ENCODE results near the gene FRAT1. TPM values are rescaled to one million over a fixed set of nuclear protein-coding genes. Genes with fewer than 3 reads are reported as not detected.
A peak's percentile ranks its signal among the peaks of the same experiment; 100 is the strongest.

FRAT1 gene
- total RNA-seq, 6 experiments from 2014 or later, result 3.5 to 8.5 (median 7.4) TPM

GRCh38 chr10:97323501-97323900 is 4.4 kb downstream of the FRAT1 start:
- intact Hi-C loops (cut with DNase I), result loop anchor here in 1 of 2 donors (10.0 kb wide), 1 partner anchor 49 kb away; no protein-coding TSS in a partner anchor
- Histone ChIP-seq H3K36me3 (no peaks in the 10 kb centered on the region), H3K27ac (peak overlapping the region in 1 of 3 donors; percentile 18), H3K27me3 (no peaks in the 10 kb centered on the region), H3K4me1 (peaks cover 0 to 36% (median 11%) of the 10 kb centered on the region in 4 donors), H3K9me3 (no peaks in the 10 kb centered on the region), H3K4me3 (no peak overlapping the region)
- WGBS (ENCODE audit: insufficient coverage, low coverage, low lambda C conversion rate, missing lambda C conversion rate), result 12% methylated on average over 3 of the region's 4 CpGs
- TF ChIP-seq POLR2A (IDR thresholded peaks at IDR 0.05) (no peak), CTCF (IDR thresholded peaks at IDR 0.05) (no peak)
- no peak for ATAC-seq
- DNase-seq, result no peak

- Histone ChIP-seq H3K4me1 (peaks cover 0 to 53% (median 16%) of the 10 kb centered on the region in 4 donors), H3K27me3 (no peaks in the 10 kb centered on the region), H3K9me3 (no peaks in the 10 kb centered on the region), H3K27ac (no peak overlapping the region), H3K36me3 (no peaks in the 10 kb centered on the region), H3K4me3 (no peak overlapping the region)
- ATAC-seq, result no peak
- intact Hi-C loops (cut with DNase I), result loop anchor here in 1 of 2 donors (10.0 kb wide), 1 partner anchor 51 kb away; no protein-coding TSS in a partner anchor
- 75% methylated on average over 8 of the region's 9 CpGs for WGBS (ENCODE audit: insufficient coverage, low coverage, low lambda C conversion rate, missing lambda C conversion rate)
- TF ChIP-seq POLR2A (IDR thresholded peaks at IDR 0.05), result no peak
- DNase-seq, result no peak
Observed at GRCh38 chr10:97325754-97326153, 6.7 kb downstream of the FRAT1 start.

- H3K9me3 ChIP-seq, result no peaks in the 10 kb centered on the region
- ATAC-seq, result peak; percentile 71 to 81 (median 78)
- peak overlapping the region; percentile 58 to 94 (median 85) for H3K27ac ChIP-seq
- H3K4me1 ChIP-seq, result peaks cover 0 to 51% (median 13%) of the 10 kb centered on the region in 4 donors
- H3K27me3 ChIP-seq, result no peaks in the 10 kb centered on the region
- TF ChIP-seq POLR2A (IDR thresholded peaks at IDR 0.05) (no peak), CTCF (IDR thresholded peaks at IDR 0.05) (no peak)
- peak in 1 of 3 donors; percentile 78 for DNase-seq
- 32% methylated on average over 5 of the region's 7 CpGs for WGBS (ENCODE audit: insufficient coverage, low coverage, low lambda C conversion rate, missing lambda C conversion rate)
- no peaks in the 10 kb centered on the region for H3K36me3 ChIP-seq
- intact Hi-C loops (cut with DNase I), result loop anchor here in 1 of 2 donors (10.0 kb wide), 1 partner anchor 53 kb away; no protein-coding TSS in a partner anchor
- H3K4me3 ChIP-seq, result peak overlapping the region in 1 of 3 donors; percentile 24
Observed at GRCh38 chr10:97327348-97328294, 8.6 kb downstream of the FRAT1 start.

GRCh38 chr10:97328646-97329453 is 9.8 kb downstream of the FRAT1 start:
- no peak for TF ChIP-seq CTCF (IDR thresholded peaks at IDR 0.05)
- peak; percentile 27 for TF ChIP-seq POLR2A (IDR thresholded peaks at IDR 0.05)
- ATAC-seq (peak; percentile 62 to 76 (median 70)), DNase-seq (peak in 1 of 3 donors; percentile 75)
- Histone ChIP-seq H3K4me3 (peak overlapping the region in 2 of 3 donors; percentile 17 to 24), H3K9me3 (no peaks in the 10 kb centered on the region), H3K27me3 (no peaks in the 10 kb centered on the region), H3K36me3 (no peaks in the 10 kb centered on the region), H3K27ac (peak overlapping the region; percentile 76 to 94 (median 85)), H3K4me1 (peaks cover 0 to 51% (median 13%) of the 10 kb centered on the region in 4 donors)
- WGBS (ENCODE audit: insufficient coverage, low coverage, low lambda C conversion rate, missing lambda C conversion rate), result 29% methylated on average over 3 of the region's 3 CpGs
- intact Hi-C loops (cut with DNase I), result loop anchor here in 1 of 2 donors (10.0 kb wide), 1 partner anchor 54 kb away; no protein-coding TSS in a partner anchor
